Endometrial microvascular endothelial cells (primary cell): Measurements from ENCODE around the gene CEP72. TPM values are rescaled to one million over a fixed set of nuclear protein-coding genes. Genes with fewer than 3 reads are reported as not detected.
"Not testable (repeated sequence)": the region's sequence is repeated elsewhere in the genome, so short reads cannot be mapped to it uniquely, and the experiment has no call there.

ENCODE experiments used
- in situ Hi-C: cut with HindIII; loops from 2 replicates; pipeline ENCODE4 v1.10.0; 2017; ENCODE audit warnings: low sequenced_read_pairs, low pct_unique_long_range_greater_than_20kb; ENCODE audit errors: inconsistent ontology term
- total RNA-seq: library from RNA; depleted of rRNA; stranded (reverse); fragments of >200 nt; gene quantifications from one replicate; pipeline ENCODE4 v1.2.3, GENCODE V29; 2015; ENCODE audit errors: inconsistent ontology term

The CEP72 gene, protein sequence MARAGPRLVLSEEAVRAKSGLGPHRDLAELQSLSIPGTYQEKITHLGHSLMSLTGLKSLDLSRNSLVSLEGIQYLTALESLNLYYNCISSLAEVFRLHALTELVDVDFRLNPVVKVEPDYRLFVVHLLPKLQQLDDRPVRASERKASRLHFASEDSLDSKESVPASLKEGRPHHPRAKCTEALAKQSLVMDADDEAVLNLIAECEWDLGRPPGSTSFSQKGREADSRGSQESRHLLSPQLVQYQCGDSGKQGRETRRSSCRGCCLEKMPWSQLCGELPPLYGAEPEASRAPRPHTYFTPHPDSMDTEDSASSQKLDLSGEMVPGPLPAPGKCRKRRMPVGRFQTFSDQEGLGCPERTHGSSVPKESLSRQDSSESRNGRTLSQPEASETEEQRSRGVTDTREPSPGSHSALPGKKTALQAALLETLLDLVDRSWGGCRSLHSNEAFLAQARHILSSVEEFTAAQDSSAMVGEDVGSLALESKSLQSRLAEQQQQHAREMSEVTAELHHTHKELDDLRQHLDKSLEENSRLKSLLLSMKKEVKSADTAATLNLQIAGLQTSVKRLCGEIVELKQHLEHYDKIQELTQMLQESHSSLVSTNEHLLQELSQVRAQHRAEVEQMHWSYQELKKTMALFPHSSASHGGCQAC
- 8.9 TPM for total RNA-seq

DNA sequence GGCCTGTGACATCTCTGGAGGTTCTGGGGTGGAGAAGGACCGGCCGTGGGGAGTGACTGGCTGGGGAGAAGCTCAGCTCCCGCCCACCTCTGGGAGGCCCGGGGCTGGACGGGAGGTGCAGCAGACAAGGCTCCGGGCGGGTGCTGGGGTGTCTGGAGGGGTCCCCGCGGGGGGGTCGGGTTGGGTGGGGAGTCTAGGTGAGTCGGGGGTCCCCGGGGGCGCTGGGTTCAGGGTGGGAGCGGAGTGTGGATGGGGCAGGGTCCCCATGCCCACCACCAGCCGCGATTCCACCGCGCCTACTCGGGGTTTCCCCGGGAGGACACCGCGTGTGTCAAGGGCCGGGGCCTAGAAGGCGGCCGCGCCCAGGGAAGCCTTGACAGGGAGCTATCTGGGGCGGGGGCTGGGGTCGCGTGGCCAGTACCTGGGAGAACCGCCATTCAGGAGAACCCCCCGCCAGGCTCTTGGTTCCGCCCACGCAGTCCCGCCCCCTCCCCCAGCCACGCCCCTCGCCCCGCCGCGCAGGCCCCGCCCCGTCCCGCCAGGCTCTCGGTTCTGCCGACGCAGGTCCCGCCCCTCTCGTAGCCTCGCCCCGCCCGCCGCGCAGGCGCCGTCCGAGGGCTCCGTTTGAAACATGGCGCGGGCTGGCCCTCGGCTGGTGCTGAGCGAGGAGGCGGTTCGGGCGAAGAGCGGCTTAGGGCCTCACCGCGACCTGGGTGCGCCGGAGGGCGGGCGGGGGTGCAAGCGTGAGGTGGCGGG, at the start of gene CEP72:
Gene CEP72 (plus strand): TSS at position 610 of the 756 bp plus-strand sequence. CDS start 22 bp downstream, at position 632.
- in situ Hi-C loops: no loop called here

DNA sequence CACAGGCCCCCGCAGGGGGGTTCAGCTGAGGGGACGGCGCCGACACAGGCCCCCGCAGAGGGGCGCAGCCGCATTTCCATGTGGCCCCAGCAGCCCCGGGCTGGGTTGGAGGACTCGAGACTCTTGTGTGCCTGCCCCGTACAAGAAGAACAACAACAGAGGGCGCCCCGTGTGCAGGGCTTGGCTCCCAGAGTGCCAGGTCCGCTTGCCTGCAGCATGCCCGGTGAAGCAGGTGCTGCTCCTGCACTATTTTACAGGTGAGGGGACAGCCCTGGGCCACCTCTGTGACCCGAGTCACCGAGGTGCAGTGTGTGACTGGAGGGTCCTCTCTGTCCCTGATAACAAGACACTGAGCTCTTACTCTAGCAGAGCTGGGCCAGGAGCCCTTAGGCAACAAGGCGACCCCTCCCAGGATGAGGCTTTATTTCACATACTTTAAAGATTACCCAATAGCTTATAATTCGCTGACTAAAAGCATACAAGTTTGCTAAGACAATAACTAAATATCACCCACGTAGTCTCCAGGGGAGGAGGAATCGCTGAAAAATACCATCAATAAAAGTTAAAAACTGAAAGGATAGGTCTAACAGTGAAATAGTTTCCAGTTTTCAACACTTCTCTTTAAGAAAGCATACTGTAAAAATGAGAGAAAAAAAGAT, 46.2 kb upstream of the CEP72 start:
- in situ Hi-C loops: no loop called here

DNA sequence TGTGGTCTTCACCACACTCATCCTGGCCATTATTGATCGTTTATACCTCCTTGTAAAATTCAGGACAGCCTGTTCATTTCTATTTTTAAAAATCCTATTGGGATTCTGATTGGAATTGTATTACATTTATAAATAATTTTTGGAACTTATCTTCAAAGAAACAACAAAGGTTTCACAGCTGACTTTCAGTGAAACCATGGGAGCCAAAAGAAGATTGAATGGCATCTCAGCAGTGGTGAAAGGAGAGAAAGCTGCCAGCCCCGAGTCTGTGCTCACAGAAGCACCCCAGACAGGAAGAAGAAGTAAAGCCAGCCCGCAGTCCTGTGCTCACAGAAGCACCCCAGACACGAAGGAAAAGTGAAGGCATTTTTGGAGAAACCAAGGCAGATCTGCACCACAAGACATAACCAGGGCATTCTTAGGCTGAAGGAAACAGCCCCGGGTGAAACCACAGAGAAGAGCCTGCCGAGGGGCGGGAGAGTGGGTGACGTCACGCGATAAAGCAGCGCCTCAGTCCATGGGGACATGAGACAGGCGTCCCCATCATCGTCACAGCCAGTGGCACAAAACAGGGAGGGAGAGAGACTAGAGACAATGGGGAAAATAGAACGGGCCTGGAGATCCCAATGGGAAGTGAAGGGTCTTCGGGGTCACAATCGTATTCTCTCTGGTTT, 45.4 kb upstream of the CEP72 start:
- in situ Hi-C loops: no loop called here

DNA sequence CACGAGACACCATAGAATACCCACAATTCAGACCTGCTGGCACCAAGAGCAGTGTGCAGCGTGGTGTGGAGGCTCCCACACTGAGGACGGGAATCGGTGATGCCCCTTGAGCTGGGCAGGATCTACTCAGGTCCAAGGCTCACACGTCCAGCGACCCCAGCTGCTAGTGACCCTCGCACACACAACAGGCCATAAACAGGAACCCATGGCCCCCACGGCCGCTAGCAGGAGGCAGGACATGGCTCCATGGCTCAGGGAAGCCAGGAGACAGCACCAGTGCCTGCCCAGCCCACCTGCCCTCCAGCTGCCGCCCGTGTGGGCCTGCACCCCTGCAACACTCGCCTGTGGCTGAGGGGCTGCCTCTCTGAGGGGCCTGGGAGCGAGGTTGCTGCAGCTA, 44.5 kb upstream of the CEP72 start:
- in situ Hi-C loops: no loop called here

DNA sequence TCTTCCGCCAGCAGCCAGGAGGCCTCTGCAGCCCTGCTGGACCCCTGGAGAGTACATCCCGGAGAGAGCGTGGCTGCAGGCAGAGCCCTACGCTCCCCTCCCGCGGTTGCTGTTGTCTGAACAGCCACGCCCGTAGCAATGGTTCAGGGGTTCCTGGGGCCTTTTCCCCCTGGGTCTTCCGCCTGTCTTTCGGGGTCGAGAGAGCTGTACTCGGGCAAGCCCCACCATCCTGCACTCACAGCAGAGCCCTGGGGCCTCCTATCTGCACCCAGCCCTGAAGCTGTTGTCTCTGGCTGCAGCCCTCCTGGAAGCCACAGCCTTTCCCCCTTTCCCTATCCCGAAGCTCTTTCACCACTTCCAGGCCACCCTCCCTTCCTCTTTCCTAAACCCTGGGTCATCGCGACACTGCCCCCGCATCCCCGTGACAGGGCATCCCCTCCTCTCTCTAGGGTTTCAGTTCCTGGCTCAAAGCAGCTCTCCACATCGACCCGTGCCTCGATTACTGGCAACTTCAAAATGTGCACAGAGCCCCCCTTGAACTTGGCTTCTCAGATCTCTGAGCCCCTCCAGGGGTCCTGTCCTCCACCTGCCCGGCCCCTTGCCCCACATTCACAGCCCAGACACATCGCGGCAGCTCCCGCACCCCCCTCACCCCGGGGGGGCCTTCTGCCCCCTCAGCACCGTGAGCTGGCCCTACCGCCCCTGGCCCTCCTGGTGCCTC, 43.9 kb upstream of the CEP72 start:
- in situ Hi-C loops: no loop called here

DNA sequence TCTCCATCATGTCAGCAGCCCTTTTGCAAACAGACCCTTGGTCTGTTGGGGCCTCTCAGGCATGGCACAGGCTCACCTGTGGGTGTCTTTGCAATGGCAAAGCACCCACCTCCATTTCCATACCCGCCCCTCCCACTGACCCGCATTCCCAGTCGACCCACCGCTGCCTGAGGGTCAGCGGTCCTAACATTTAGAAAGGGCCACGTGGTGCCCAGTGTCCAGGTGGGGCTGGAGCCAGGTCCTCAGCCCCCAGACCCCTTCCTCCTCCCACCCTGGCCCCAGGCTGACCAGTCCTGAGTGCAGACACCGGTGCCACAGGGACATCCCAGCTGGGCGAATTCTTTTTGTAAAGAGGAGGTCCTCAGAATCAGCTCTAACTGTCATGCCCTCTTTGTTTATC, 43.3 kb upstream of the CEP72 start:
- in situ Hi-C loops: no loop called here

DNA sequence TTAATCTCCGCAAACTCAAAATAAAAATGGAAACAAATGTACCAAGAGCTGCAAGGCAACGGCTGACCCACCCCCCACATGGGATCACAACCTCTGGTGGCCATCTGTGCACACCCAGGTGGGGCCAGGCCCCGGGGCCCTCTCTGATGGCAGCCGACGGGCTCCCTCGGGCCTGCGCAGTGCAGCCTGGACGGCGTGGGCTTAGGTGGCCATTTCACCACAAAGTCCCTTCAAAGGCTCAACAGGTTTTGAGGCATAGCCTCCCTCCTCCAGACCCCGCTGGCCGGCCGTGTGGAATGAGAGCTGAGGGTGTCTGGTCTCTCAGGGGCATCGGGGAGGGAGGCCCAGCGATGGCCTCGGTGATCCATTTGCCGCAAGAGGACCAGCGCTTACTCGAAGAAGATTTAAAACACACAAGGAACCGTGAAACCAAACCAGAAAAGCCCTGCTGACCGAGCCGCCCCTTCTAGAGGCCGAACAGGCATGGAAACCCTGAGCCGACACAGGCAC, 42.7 kb upstream of the CEP72 start:
- in situ Hi-C loops: no loop called here

DNA sequence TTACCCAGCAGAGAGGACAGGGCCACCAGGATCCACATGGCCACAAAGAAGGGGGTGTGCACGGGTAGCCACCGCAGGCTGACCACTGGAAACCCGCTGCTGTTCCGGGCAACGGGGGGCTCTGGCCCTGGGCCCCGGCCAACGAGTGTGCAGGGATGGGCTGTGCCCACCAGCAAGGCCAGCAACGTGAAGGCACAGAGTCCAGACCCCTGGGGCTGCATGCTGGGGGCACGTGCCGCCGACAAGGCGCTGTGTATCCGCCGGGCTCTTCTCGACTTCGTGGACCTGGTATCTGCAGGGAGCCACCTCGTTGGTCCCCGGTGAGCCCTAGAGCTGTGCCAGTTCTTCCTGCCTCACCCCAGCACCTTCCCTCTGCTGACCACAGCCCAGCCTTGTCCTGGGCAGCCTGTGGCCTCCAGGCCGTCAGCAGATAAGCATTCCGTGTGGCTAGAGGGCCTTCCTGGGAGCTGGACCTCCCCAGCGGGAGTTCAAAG, 42.2 kb upstream of the CEP72 start:
- in situ Hi-C loops: no loop called here

DNA sequence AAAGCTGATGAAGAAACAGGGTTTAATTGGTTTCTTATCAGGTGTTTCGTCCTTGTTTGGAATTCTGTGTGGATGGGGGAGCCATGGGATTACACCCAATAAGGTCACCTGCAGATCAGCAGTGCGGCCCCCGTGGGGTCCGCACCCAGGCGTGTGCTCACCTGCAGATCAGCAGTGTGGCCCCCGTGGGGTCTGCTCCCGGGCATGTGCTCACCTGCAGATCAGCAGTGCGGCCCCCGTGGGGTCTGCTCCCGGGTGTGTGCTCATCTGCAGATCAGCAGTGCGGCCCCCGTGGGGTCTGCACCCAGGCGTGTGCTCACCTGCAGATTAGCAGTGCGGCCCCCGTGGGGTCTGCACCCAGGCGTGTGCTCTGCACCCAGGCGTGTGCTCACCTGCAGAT, 41.7 kb upstream of the CEP72 start:
- in situ Hi-C loops: no loop called here

DNA sequence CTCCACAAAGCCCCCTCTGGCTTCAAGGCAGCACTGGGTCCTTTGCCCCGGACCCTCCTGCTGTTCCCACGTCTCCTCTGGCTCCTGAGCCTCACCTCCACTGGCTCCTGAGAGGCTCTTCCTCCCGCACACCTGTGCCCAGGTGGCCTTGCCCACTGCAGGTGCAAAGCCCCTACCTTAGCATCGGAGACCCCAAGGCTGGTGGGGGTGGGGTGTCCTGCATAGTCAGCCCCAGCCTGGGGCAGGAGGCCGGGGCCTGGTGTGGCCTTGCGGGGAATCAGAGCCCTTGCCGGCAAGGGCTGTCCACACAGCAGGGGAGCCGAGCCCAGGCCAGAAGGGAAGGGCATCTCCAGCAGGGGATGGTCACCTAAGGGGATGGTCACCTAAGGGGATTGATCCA, 41.3 kb upstream of the CEP72 start:
- in situ Hi-C loops: no loop called here

DNA sequence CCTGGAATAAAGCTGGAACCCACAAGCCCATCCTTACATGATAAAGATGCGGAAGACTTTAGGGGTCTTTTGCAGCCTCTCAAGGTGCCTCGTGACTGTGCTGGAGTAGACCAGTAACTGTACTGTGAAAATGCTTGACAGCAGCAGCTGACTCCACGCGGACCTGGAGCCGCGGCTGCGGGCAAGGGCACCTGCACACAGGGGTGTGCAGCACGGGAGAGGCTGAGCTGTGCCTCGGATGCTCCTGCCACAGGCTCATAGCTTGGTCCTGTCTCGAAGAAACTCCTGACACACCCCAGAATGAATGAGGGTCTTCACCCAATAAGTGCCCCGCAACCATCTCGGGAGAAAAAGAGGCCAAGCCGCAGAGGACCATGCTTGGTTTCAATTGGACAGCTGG, 40.3 kb upstream of the CEP72 start:
- in situ Hi-C loops: no loop called here

DNA sequence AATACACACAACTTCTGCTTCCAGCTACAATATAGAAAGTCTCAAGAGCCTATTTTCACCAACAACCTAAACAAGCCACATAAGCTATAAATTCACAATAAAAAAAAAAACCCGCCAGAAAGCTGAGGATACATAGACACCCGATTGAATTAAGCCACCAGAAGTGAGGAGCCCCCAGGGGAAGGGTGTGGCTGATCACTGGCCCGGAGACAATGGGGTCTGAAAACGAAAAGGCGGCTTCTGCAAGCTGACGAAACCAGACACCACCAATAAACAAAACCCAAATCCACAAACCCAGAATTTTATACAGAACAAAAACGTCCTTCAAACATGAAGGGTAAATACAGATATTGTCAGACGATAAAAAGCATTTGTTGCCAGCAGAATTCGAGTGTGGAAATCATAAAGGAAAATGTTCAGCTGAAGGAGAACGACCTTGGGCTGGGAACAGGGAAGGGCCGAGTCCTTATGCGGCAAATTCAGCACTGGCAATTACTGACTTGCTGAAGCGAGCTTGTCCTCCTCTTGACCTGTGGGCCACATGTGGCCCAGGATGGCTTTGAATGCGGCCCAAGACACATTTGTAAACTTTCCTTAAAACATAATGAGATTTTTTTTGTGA, 39.6 kb upstream of the CEP72 start:
- in situ Hi-C loops: no loop called here

DNA sequence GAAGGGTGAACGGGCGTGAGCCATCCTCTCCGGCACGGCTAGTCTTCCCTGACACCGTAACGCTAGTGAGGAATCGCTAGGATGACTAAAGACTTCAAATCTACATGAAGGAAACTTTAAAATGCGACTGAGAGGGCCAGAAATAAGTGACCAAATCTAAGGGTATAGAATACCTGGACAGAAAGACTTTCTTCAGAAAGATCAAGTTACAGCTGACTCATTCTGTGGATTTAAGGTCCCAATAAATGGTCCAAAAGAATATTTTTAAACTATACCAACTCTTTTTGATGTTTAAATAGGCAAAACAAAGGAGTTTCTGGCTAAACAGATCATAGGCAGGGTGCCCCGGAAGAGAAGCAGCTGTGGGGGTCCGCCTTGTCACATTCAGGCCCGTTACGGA, 38.9 kb upstream of the CEP72 start:
- in situ Hi-C loops: no loop called here

DNA sequence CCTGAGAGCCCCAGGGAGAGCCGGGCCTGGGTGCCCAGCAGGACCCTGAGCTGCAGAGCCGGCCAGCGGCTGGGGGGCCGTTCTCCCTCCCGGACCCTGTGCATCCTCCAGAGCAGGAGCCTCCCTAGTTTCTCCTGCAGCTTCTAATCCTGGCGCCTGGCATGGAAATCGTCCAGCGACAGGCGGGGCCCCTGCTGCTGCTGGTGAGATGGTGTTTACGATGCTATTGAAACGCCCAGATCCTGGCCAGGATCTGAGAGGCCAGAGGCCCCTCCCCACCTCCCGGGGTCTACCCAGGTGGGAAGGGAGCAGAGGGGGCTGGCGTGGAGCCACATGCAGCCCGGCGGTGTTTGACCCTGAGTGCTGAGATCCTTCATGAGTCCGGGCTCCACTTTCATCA, 38.2 kb upstream of the CEP72 start:
- in situ Hi-C loops: no loop called here

DNA sequence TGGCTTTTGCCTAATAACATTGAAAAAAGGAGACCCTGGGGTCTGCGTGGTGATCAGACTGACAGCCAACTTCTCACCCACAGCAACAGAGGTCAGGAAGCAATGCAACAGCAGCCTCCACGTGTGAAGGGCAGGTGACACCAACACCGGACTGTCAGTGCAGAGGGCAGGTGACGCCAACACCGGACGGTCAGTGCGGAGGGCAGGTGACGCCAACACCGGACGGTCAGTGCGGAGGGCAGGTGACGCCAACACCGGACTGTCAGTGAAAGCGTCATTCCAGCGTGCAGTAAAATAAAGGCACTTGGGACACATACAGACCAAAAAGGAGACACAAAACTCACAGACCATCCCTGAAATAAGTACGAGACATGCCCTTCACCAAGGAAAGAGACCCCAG, 37.2 kb upstream of the CEP72 start:
- in situ Hi-C loops: no loop called here

DNA sequence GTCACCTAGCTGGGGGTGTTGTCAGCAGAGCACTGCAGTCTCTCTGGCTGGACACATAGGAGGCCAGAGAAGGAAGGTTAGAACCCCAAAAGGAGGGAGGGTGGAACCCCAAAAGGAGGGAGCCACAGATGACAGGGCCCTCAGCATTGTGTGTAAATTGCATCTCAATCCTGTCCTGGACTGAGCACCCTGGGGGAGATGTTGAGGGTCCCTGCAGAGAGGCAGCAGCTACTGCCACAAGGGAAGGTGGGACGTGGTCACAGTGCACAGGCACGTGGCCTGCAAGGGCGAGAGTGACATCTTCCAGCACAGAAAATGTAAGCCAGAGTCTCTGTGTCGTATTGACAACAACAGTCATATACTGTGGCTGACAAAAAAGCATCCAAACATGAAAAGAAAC, 36.5 kb upstream of the CEP72 start:
- in situ Hi-C loops: no loop called here

DNA sequence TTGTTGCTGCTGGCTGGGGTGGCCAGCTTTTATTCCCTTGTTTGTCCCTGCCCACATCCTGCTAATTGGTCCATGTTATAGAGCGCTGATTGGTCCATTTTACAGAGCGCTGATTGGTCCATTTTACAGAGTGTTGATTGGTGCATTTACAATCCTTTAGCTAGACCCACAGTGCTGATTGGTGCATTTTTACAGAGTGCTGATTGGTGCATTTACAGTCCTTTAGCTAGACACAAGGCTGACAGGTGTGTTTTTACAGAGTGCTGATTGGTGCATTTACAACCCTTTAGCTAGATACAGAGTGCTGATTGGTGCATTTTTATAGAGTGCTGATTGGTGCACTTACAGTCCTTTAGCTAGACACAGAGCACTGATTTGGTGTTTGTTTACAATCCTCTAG, 34.9 kb upstream of the CEP72 start:
- in situ Hi-C loops: not testable (repeated sequence)
